Activated CD4-positive, alpha-beta T cell treated with anti-CD3 and anti-CD28 coated beads, Interleukin-2, Interleukin-4, amounts not matched to agents 100 ng/mL and 50 ng/mL, durations not matched to agents 16 hours and 8 hours (primary cell): ENCODE measurements around the gene PHLDA1.
"Not testable (repeated sequence)": the region's sequence is repeated elsewhere in the genome, so short reads cannot be mapped to it uniquely, and the experiment has no call there.

Source experiments
- DNase-seq: peaks from one replicate; pipeline ENCODE4 v3.0.0-alpha.2; 2020; ENCODE audit warnings: low spot score

PHLDA1 gene

DNA sequence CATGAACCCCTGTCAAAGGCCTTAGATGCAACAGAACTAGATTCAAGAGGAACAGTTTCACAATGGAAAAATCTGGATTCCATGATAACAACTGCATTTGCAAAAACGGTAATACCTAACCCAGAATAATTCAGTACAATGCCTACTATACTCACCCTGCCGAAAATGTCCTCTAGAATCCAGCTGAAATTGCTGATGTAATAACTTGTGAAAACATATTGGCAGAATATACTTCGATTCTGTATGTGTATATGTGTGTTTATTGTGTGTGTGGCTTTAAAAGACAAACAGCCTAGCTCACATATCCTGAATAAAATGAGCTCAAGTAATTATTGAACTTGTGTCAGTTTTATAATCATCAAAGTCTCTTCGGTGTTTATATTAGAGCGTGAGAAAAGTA lies 46.0 kb downstream of the PHLDA1 start:
- DNase-seq = no peak

DNA sequence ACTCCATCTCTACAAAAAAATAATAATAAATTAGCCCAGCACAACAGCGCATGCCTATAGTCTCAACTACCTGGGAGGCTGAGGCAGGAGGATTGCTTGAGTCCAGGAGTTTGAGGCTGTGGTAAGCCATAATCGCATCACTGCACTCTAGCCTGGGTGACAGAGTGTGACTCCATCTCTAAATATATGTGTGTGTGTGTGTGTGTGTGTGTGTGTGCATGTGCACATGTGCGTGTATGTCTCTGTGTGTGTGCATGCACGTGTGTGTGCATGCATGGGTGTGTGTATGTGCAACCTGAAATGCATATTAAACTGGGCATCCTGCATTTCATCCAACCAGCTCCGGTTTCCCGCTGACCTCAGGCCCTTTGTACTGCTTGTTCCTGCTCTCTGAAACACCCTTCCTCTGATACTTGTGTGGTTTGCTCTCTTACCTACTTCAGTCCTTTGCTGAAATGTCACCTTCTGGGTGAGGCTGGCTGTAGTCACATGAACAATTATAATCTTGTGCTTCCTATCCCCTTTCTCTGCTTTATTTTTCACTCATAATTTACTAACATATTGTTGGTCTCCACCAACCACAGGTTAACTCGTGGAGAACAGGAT lies 46.9 kb downstream of the PHLDA1 start:
- no peak for DNase-seq

DNA sequence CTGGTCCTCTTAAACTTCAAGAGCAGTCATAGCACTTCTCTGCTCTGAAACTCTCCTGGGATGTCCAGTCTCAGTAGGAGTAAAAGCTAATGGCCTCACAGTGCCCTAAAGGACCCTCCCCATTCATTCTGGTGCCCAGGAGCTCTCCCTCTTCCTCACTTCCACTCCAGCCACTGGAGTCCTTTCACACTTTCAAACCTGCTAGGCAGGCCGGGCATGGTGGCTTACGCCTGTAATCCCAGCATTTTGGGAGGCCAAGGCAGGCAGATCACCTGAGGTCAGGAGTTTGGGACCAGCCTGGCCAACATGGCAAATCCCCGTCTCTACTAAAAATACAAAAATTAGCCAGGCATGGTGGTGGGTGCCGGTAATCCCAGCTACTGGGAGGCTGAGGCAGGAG lies 47.7 kb downstream of the PHLDA1 start:
- DNase-seq = not testable (repeated sequence)

DNA sequence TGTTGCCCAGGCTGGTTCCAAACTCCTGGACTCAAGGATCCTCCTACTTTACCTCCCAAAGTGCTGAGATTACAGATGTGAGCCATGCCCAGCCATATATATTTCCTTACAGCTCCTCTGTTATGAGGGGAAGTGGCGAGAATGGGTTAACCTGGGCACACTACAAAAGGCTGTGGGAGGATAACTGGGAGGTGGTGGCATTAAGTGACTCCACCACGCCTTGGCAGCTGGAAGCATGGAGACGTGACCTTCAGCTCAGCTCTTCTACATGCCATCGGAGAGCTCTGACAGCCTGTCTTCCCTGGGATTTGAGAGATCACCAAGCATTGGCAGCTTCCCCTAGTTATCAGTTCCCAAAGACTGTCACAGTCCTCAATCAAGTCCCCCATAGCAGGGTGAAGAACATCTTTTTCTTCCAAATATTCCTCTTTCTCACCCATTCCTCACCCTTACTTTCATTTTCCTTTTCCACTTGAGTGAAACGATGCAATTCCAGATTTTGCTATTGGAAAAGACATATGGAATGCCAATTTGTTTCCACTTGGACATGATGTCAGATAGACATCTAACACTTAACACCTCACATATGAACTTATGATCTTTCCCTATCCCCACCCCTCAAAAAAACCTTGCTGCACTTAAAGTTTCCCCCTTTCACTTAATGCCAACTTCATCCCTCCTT lies 48.5 kb downstream of the PHLDA1 start:
- no peak for DNase-seq

DNA sequence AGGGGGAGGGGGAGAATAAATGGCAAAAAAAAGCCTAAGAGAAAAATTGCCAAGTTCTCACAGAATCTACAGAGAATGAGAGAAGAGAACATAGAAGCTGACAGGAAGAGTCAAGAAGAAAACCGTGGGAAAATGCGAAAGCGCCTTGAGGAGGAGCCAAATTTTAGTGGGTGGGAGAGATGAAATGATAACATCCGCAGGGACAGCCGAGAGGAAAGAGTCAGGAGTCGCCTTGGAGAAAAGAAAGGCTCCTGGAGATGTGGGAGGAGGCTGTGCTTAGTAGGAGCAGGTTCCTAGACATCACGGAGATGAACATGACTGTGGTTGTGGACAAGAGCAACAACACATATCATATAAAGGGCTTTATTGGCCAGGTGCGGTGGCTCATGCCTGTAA lies 49.4 kb downstream of the PHLDA1 start:
- no peak for DNase-seq

DNA sequence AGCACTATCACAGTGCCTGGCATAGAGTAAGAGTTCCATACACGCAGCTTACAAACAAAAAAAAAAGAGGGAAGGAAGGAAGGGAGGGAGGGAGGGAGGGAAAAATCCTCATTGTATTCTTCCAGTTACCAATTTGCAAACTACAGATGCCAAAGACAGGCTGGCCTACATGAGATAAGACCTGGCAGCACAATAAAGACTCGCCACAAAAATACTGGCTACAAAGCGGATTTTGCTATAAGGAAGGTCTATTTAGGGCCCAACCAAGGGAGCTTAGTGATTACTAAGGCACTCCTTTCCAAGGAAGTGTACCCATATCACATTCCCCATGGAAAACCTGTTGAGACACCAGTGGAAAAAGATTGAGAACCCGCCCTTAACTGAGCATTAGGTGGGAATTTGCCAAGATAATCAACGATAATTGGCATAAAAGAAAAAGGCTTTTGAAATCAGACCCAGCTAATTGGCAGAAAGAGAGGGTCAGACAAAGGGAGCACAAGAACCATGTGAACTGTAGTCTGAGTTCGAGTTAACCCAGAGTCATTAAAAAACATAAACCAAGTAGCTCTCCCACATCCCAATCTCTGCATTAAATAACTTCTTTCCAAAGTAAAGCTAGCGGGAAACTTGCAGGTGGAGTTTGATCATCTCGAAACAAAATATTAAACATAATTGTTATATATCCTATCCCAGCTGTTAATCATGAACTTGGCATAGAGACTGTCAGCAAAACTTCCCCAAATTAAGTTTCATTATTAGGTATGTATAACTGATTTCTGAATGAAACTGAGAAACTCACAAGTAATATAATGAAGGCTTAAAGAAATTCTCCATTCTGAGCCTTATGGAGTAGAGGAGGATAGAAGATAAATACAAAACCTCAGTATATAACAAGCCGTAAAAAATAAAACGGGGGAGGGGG lies 50.1 kb downstream of the PHLDA1 start:
- no peak for DNase-seq

DNA sequence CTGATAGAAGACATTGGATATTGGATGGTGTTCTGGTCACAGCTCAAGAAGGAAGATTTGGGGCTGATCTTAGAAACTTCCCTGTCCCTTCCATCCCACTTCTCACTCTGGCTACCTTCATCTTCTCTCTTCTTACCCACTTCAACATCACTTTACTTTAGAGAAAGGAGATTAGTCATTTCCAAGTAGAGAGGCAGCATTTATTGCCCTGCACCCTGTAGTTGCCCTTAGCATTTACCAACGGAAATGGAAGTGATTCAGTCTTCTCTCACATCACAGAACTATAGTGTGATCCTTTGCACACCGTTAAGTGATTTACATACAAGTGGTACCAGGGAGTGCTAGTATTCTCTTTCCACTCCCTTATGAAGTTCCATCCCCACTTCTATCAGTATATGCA lies 52.4 kb downstream of the PHLDA1 start:
- peak; percentile 88 for DNase-seq

DNA sequence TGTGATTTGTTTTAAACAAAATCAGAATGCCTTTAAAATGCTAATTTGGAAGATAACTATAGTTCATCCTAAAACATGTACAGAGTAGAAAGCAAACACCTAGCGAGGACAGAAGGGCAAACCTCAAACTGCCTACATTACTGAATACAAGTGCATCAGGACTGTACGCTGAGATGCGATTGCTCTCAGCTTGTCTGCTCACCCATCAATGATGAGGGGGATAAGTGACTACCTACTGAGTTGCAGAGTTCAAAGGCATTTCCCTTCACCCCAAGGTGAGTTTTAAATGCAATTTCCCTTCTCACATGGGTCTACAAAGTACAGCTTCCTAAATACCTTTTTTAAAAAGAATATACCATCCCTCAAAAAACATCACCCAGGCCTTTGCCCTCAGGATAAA lies 52.9 kb downstream of the PHLDA1 start:
- DNase-seq = peak; percentile 24

DNA sequence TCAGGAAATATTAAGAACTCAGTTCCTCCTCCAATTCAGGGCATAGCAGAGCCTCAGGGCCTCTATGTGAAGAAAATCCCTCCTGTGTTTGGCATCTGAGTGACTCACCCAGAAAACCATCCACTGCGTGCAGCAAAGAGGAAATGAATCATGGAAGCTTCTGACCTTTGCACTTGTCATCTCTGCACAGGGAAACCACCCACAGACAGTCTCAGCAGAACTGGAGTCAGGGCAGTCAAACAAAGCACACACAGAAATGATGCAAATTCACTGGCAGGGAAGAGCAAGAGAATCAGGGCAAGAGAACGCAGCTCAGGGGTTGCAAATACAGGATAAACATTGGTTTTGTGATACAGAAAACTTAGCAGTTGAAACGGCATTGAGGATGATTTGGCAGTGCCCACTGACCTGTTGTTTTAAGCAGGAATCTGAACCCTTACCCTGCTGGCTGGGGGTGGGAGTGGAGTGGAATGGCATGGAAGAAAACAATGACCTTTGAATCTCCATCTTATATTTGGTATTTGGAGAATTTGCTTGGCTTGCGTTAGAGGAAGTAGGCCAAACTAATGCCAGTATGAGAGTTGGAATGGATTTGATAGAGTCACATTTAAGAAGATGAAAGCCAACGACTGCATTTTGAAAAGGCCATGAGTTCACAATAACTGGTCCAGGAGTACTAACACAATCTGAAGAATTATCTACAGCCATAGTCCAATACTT lies 53.5 kb downstream of the PHLDA1 start:
- peak; percentile 97 for DNase-seq

DNA sequence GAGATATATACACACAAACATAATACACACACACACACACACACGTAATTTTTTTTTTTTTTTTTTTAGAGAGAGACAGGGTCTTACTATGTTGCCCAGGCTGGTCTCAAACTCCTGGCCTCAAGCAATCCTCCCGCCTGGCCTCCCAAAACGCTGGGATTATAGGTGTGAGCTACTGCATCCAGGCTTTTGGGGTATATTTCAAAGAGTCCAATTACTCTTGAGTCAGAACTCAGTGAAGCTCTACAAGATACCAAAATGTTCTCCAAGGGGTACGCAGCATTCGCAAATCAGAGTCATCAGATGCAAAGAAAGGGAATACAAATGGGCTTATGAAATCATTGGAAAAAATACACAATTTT lies 54.0 kb downstream of the PHLDA1 start:
- no peak for DNase-seq

DNA sequence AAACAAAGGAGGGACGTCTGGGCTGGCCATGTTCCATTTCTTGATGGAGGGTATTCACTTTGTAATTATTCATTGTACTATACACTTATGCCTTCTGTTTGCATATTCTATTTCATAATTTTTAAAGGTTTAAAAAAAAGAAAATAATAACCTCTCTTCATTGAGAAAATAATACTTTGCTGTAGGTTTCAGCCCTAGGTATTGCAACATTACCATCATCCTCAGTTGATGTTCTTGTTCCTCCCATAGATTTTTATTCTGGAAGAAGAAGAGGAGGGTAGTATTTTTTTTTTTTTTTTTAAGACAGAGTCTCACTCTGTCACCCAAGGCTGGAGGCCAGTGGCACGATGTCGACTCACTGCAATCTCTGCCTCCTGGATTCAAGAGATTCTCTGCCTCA lies 54.7 kb downstream of the PHLDA1 start:
- DNase-seq = no peak

DNA sequence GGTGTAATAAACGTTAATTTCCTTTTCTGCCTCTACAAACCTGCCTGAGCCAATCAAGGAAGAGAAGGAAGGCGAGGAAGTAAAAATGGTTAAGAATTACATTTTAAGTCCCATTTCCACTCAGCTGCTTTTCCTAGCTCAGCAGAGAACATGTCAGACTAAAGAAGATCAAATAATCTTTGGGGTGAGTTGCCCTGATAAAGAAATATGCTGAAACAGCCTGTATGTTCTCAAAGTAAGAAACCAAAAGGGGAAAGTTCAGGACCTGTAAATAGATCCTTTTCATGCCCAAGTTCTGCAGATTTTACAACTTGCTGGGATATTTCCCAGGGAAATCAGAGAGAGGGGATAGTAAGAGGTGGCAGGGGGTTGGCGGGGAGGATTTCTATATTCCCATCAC lies 55.5 kb downstream of the PHLDA1 start:
- DNase-seq = no peak

DNA sequence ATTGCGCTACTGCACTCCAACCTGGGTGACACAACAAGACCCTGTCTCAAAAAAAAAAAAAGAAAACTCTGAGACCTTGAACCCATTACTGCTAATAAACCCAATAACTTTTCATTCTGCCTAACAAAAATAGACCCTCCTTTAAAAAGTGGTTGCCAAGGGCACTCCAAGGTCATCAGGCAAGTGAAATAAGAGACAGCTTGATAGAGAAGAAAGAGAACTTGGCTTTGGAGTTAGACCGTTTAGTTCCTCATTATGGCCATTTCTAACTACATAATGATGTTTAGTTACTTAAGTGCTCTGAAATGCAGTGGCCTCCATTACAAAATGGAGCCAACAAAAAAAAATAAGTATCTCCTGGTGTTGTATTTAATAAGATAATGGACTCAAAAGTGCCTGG lies 55.9 kb downstream of the PHLDA1 start:
- no peak for DNase-seq
